HG03520 (cell line): Measurements from ENCODE around the gene CELF2.
"Not testable (repeated sequence)": the region's sequence is repeated elsewhere in the genome, so short reads cannot be mapped to it uniquely, and the experiment has no call there.

Source experiments
- ATAC-seq: cut with Tn5 transposase; IDR thresholded peaks from one replicate; pipeline ENCODE4 v1.9.1; 2021; ENCODE audit warnings: mild to moderate bottlenecking, moderate library complexity; ENCODE audit not compliant: unreplicated experiment

The CELF2 gene

DNA sequence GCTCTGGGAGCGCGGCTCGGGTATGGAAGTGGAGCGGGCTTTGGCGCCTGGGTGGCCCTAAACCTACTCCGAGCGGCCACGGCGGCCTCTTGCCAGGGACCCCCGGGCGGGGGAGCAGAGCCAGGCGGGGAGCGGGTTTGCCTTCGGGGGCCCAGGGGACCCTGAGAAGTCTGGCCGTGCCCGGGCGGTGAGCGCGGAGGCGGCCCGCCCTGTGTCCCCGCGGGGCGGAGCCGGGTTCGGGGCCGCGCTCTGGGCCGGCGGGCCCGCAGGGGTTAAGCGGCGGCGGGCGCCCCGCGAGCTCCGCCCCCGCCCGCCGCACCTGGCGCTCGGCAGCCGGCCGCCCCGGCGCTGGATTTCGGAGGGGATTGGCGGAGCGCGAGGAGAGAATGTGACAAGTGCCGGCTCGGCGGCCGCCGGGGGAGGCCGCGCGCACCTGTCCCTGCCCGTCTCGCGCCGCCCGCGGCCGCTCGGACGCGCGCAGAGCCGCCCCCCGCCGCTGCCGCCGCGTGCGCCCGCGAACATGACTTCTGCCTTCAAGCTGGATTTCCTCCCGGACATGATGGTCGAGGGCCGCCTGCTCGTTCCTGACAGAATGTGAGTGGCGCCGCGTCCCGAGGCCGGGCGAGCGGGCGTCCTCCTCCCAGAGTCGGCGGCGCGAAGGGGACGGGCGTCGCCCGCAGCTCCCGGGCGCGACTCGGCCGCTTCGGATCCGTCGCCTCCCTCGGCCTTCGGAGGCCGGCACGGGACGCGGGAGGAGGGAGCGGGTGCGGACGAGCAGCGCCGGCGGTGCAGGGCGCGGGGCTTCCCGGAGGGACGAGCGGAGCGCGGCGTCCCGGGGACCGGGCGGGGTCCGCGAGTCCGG lies at the start of gene CELF2:
CELF2 (plus strand) TSS at position 303 of the 862 bp plus-strand sequence; CDS start at position 521, 218 bp downstream.
- peak; percentile 71 for ATAC-seq

DNA sequence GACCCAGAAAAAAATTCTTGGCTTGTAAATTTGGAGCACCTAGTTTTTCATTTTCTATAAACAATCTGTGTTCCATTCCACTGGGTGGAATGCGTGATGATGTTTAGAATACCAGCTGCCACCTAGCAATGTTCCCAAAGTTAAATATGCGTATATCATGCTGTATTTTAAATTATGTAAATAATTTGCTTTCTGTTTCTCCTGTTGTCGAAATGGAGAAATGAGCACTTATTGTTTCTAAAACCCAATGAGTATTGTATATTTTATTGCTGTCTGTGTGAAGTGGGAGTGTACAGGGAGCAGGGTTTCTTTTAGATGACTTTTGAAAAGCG lies 49.4 kb upstream of the CELF2 start:
- no peak for ATAC-seq

DNA sequence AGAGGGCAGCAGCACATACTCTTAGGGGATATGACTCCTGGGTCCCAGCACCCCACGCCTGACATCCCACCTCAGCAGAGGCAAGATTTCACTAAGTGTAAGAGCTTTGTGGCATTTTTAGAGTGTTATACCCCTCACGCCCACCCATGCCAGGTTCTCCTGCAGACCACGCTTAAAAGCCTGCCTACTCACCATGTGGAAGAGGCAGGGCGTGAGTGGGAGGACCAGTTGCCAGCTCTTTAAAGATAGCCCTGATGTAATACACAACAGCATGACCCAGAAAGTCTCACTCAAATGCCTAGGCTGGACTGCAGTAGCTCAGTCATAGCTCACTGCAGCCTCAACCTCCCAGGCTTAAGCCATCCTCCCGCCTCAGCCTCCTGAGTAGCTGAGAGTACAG lies 44.4 kb upstream of the CELF2 start:
- ATAC-seq, result no peak

GRCh38 chr10:10975647-10976046 lies 42.0 kb upstream of the CELF2 start:
- ATAC-seq, result no peak

- ATAC-seq, result no peak
Measured at GRCh38 chr10:10976652-10977051, 41.0 kb upstream of the CELF2 start.

- no peak for ATAC-seq
Measured at GRCh38 chr10:10977226-10977956, 40.3 kb upstream of the CELF2 start.

DNA sequence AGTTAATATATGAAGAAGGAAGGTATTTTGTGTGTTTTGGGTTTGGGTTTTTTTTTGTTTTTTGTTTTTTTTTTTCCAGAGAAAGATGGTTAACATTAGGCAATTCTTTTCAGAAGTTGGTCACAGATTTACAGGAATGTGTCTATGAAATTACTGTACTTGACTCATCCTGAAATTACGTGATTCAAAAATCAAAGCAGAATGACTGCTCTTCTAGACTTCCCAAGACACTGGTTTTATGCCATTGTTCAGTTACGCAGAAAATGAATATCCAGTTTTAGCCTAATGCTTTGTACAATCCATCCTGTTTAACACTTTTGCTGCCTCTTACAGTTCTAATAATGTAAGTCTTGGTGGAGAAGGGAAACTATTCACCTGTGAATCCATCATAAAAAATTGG lies 39.7 kb upstream of the CELF2 start:
- ATAC-seq, result no peak

DNA sequence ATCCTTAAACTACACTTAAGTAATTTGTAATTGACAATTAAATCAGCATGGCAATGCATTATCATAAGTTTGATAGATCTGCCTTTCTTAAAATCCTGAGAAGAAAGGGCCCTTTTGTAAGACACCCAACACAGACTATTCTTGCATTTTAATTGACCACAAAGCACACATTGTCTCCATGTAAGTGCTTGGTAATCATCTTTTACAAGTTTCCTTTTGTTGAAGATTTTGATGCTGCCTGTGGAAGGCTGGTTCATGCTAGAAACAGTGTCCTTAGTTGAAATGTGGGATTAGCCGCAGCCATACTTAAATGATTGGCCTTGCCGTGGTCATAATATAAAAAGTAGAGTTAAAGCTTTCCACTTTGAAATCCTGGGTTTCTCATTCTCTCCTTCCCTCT lies 32.3 kb upstream of the CELF2 start:
- no peak for ATAC-seq

GRCh38 chr10:10986606-10987005 lies 31.1 kb upstream of the CELF2 start:
- ATAC-seq, result no peak

- no peak for ATAC-seq
Measured at GRCh38 chr10:10987111-10987510, 30.6 kb upstream of the CELF2 start.

- no peak for ATAC-seq
Measured at GRCh38 chr10:10989669-10990068, 28.0 kb upstream of the CELF2 start.

DNA sequence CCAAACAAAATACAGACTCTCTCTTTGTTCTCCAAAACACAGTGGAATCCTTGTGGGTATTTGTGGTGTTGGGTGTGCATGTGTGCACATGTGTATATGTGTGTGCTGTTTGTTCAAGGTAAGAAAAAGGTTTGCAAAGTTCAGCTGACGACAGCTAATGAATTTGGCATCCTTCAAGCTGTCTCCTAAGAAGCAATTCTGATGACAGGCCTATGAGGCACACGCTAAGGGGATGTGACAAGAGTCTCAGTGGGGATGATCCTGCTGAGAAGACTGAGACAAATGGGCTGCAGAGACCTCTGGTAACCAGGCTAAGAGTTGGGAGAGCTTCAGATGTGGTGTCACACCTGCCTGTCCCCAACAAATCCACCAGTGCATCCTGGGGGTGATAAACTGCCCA lies 26.5 kb upstream of the CELF2 start:
- no peak for ATAC-seq

DNA sequence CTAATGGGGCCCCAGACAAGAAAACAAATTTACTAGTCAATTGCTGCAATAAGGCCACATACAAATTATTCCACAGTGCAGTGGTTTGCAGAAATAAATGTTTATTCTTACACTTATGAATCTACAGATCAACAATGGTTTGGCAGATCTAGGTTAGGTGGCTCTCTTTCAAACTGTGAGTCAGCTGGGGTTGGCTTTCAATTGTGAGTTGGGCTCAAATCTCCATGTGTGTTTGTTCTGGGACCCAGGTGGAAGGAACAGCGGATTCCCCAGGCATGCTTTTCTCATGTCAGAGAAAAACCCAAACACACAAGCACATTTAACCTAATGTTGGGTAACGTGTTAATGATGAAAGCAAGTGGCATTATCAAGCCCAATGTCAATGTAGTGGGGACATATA lies 25.6 kb upstream of the CELF2 start:
- ATAC-seq, result no peak

GRCh38 chr10:10992961-10993714 lies 24.5 kb upstream of the CELF2 start:
- no peak for ATAC-seq

DNA sequence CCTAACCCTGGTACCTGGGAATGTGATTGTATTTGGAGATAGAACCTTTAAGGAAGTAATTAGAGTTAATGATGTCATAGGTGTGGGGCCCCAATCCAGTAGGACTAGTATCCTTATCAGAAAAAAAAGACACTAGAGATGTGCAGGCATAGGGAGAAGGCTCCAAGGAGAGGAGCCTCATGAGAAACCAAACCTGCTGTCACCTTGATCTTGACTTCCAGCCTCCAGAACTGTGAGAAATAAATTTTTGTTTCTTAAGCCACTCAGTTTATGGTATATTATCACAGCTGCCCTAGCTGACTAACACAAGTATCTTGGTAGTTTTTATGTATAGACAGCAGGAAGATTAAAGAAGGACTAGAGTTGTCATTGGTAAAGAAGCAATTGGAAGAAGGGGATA lies 23.9 kb upstream of the CELF2 start:
- no peak for ATAC-seq

DNA sequence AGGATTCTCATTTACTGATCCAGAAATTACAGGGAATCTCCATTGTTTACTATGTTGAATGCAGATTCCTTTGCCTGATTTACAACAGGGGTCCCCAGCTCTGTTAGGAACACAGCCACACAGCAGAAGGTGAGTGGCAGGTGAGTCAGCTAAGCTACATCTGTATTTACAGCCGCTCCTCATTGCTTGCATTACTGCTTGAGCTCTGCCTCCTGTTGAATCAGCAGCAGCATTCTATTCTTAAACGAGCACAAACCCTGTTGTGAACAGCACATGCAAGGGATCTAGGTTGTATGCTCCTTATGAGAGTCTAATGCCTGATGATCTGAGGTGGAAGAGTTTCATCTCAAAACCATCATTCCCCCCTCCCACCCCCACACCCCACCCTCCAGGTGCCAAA lies 23.3 kb upstream of the CELF2 start:
- no peak for ATAC-seq

DNA sequence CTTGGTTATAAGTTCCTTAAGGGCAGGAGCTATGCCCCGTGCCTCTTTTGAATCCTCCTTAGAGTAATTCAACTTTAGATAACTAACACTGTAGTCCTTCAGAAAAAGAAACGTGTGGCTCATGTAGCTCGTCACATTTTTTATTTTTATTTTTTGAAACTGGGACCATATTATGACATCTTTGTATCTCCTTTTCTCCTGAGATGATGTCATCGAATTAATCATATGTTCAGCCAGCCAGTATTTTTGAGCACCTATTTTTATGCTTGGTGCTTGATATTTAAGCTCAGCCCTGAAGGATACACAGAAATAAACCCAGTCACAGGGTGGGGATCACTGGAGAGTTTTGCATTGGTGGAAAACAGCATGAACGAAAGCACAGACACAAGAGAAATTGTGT lies 22.6 kb upstream of the CELF2 start:
- no peak for ATAC-seq

GRCh38 chr10:10996966-10997620 lies 20.6 kb upstream of the CELF2 start:
- no peak for ATAC-seq

GRCh38 chr10:10999501-10999900 lies 18.2 kb upstream of the CELF2 start:
- not testable (repeated sequence) for ATAC-seq

GRCh38 chr10:11002485-11002884 lies 15.2 kb upstream of the CELF2 start:
- ATAC-seq, result no peak

DNA sequence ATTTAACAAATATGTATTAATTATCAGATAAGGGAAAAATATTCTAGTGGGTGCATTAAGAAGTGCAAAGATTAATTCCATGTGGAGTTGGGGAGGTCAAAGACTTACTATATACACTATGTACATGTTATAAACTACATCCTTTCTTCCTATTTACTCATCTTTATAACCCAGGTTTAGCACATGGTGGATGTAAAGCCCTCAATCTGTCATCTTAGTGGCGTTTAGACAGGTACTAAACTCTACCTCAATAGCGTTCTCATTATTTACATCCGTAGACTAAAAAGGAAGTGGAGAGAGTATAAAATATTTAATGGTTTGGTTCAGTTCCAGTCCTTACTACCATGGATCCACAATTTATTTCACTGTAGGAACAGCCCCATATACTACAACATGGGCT lies 14.8 kb upstream of the CELF2 start:
- no peak for ATAC-seq
